ENCODE results near the gene MINDY1.

DNA sequence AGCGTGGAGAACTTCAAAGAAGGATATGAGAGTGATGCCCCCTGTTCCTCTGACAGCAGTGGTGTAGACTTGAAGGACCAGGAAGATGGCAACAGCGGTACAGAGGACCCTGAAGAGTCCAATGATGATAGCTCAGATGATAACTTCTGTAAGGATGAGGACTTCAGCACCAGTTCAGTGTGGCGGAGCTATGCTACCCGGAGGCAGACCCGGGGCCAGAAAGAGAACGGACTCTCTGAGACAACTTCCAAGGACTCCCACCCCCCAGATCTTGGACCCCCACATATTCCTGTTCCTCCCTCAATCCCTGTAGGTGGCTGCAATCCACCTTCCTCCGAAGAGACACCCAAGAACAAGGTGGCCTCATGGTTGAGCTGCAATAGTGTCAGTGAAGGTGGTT is 46.1 kb downstream of the MINDY1 start:
- TF ChIP-seq, protein P1, sequence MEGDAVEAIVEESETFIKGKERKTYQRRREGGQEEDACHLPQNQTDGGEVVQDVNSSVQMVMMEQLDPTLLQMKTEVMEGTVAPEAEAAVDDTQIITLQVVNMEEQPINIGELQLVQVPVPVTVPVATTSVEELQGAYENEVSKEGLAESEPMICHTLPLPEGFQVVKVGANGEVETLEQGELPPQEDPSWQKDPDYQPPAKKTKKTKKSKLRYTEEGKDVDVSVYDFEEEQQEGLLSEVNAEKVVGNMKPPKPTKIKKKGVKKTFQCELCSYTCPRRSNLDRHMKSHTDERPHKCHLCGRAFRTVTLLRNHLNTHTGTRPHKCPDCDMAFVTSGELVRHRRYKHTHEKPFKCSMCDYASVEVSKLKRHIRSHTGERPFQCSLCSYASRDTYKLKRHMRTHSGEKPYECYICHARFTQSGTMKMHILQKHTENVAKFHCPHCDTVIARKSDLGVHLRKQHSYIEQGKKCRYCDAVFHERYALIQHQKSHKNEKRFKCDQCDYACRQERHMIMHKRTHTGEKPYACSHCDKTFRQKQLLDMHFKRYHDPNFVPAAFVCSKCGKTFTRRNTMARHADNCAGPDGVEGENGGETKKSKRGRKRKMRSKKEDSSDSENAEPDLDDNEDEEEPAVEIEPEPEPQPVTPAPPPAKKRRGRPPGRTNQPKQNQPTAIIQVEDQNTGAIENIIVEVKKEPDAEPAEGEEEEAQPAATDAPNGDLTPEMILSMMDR (IDR thresholded peaks at IDR 0.05 in 2 of 3, conservative IDR thresholded peaks at IDR 0.05 in 1 of 3; ENCODE audit: insufficient read depth in 2 of 3, low read depth in 1 of 3, low read length in 3 of 3) = no peak
- TF ChIP-seq CBX3 (IDR thresholded peaks at IDR 0.05; ENCODE audit: borderline replicate concordance in 1 of 2, low read length in 2 of 2) = no peak

Data from K562 (cell line).